Stimulated activated naive CD4-positive, alpha-beta T cell (primary cell): ENCODE results near the gene PIK3C3.
A peak's percentile ranks its signal among the peaks of the same experiment; 100 is the strongest.
"Not testable (repeated sequence)": the region's sequence is repeated elsewhere in the genome, so short reads cannot be mapped to it uniquely, and the experiment has no call there.

ENCODE experiments used
- DNase-seq, 6 experiments: peaks; one replicate each; lab custom pipeline; 2025; lab: John Stamatoyannopoulos, UW

The PIK3C3 gene

GRCh38 chr18:42072407-42072806 lies 117.4 kb downstream of the PIK3C3 start:
- DNase-seq = no peak

- DNase-seq = no peak
Observed at GRCh38 chr18:42074704-42075103, 119.7 kb downstream of the PIK3C3 start.

GRCh38 chr18:42078711-42079110 lies 123.7 kb downstream of the PIK3C3 start:
- DNase-seq = no peak

DNA sequence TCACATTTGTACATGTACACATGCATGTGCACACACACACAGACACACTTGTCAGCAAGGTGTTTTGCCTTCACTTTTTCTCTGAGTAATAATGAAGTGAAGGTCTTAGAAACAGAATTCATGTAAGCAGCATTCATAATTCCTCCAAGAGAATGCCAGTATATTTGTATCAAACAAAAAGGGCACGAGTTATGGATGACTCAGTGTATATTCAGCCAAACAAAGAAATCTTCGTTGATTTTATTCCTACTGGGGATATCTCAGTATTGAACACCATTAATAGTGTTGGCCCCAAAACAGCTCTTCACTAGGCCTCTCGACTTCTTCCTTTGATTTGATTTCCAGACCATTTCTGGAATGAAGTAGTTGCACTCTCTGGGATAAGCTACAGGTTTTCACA lies 125.3 kb downstream of the PIK3C3 start:
- DNase-seq = no peak

- no peak for DNase-seq
Observed at GRCh38 chr18:42082415-42083234, 127.6 kb downstream of the PIK3C3 start.

DNA sequence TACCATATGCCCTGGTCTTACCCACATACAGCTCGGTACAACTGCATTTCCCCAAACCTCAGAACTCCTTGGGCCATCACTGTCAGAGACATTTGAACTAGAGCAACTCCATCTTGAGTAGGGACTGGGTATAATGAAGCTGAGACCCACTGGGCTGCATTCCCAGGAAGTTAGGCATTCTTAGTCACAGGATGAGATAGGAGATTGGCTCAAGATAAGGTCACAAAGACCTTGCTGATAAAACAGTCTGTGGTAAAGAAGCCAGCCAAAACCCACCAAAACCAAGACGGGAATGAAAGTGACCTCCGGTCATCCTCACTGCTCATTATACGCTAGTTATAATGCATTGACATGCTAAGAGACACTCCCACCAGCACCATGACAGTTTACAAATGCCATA lies 131.3 kb downstream of the PIK3C3 start:
- no peak for DNase-seq

GRCh38 chr18:42087235-42087634 lies 132.2 kb downstream of the PIK3C3 start:
- no peak for DNase-seq

DNA sequence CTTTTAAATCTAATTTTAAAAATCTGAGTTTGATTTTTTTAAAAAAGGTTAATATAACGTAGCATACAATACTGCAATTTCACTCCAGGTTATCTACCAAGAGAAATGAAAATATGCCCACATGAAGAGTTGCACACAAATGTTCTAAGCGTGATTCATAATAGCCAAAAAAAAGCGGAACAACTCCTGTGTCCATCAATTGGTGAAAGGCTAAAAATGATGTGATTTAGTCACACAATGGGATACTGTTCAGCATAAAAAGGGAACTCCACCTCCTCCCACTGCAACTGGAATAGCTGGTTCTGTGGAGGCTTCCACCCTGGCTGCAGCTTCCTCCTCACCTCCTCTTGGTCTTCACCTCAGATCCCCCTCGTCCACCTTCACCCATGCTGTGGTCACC lies 132.8 kb downstream of the PIK3C3 start:
- no peak for DNase-seq

DNA sequence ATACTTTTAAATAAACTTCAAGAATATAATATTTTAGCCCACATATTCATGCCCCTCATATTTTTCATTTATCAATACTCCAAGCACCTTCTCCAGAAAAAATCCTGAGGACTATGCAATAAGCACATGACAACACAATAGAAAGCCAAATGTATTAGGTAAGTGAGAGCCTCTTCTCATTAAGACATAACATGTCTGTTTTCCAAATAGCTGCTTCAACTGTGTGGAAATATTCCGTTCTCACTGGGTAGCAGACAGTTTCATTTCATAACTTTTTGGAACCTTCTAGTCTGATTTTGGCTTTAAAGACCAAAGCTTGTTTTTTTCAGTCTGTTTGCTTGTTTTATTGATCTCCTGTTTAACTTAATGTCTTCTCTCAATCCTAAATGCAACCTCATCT lies 137.8 kb downstream of the PIK3C3 start:
- DNase-seq = no peak

- DNase-seq = no peak
Observed at GRCh38 chr18:42094875-42095274, 139.8 kb downstream of the PIK3C3 start.

- DNase-seq = no peak
Observed at GRCh38 chr18:42095732-42096377, 140.8 kb downstream of the PIK3C3 start.

GRCh38 chr18:42100248-42100647 lies 145.2 kb downstream of the PIK3C3 start:
- DNase-seq = no peak

DNA sequence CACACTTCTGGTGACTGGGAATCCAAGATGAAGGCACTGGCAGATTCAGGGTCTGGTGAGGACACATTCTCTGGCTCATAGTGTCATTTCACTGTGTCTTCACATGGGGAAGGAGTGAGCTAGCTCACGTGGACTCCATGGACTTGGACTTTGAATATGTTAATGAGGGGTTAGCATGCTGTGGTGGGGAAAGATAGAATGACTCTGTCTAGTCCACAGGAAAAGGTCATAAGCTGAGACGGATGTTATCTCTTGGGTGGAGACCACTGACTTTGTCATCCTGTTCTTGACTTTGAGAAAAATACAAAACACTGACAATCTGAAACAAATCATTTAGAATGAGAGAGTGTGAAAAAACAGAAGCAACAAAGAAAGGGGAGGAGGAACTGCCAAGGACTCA lies 145.9 kb downstream of the PIK3C3 start:
- no peak for DNase-seq

DNA sequence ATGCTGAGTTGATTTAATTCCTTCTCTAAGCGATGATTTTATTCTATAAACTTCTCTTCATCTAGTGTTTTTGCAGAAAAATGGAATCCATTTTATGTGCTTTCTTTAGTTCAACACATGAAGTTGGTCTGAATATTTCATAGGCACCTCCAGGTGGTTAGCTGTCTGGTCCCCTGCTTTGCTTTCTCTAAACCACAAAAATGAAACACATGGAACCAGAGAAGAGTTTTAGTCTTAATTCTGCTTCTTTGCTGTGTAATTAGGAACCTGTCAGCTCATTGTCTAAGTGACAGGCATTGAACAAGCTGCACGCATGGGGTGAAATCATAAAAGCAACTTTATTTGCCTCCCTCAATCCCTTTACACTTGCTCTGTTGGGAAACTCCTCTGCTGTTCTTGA lies 150.4 kb downstream of the PIK3C3 start:
- no peak for DNase-seq

- no peak for DNase-seq
Observed at GRCh38 chr18:42106784-42107183, 151.8 kb downstream of the PIK3C3 start.

DNA sequence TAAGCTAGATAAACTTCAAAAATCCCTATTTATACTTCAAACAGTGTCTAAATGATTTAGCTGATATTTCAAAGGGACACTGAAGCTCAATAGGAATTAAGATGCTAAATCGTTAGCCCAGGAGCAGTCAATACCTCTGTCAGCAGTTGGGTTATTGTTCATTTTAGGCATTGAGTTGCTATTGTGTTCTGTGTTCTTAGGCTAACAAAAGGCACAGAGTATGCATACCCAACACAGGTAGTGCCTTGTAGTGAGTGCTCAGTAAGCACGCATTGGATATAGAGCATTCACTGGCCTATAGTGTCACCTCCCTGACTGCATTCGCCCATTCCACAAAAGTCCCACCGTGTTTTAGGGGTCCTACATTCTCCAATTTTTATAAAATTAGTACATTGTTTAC lies 152.3 kb downstream of the PIK3C3 start:
- no peak for DNase-seq

DNA sequence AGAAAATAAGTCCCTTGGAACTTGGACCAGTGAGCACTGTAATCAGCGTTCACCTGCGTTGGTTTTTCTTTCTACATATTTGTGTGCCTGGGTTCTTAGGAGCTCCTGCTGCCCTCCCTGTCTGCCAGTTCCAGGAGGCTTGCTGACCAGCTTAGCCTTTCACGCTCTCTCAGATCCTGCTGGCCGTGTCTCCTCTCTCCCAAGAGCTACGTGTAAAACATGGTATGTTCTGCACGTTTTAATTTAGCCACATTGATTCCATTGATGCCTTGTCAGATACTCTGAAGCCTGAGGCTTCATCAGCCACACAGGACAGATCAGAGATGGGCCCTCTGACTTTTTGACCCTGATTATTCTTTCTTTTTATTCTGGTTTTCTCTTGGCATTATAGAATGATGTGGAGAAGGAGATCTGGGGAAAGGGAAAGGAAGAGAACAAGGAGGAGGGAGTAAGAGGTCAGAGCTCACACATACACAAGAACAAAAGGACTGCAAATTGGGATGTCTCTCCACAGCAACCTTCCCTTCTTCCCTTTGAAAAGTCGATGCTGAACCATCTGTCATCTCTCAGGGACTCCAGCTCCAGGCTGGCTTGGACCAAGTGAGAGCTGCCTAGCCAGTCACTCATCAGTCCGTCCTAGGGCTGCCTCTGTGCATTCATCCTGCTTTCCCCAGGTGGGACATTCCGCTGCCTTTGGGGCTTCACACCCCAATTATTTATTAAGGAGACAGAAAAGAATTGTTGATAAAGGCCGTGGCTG lies 152.8 kb downstream of the PIK3C3 start:
- no peak for DNase-seq

DNA sequence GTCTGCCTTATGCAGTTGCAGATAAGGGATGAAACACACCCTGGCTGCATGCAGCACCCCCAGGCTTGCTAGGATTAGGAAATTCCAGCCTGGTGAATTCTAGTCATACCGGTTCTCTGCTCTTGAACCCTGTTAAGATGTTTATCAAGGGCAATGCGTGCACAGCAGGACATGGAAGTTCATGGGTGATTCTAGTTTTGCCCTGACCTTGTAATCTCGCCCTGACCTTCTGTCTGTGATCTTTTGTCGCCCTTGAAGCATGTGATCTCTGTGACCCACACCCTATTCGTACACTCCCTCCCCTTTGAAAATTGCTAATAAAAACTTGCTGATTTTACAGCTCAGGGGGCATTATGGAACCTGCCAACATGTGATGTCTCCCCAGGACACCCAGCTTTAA lies 157.1 kb downstream of the PIK3C3 start:
- not testable (repeated sequence) for DNase-seq

GRCh38 chr18:42112657-42113420 lies 157.8 kb downstream of the PIK3C3 start:
- no peak for DNase-seq

DNA sequence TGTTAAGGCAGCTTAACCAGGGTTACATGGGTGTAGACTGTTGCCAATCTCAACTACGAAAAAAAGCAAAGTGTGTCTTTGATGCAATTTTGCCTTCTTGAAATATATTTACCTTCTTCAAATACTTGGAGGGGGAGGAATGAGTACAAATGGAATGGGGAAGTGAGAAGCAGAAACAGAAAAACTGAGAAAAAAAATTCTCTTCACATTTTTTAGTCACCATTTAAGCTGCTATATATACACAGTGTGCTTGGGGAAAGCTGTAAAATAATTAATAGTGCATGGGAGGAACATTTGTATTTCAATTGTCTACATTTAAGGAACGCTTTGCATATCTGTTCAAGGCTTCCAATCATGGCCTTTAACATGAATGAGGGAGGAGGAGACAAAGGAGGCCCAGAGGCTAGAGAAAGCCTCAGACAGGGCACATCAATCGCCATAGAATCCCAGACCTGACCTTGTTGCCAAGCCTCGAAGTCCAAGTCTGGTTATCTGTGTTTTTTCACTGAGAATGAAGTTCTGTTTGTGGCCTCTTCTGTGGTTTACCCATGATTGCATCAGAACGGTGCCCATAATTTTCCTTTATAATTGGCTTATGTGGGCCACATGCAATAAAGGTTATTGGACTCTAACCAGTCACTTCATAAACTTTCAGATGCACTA lies 158.6 kb downstream of the PIK3C3 start:
- peak in 1 of 6 experiments; percentile 9 for DNase-seq

GRCh38 chr18:42114310-42114943 lies 159.4 kb downstream of the PIK3C3 start:
- DNase-seq = peak in 5 of 6 experiments; percentile 4 to 45 (median 19)
